GM19239 (cell line): ENCODE results near the gene MGAT5B.
"Not testable (repeated sequence)": the region's sequence is repeated elsewhere in the genome, so short reads cannot be mapped to it uniquely, and the experiment has no call there.

ENCODE experiments used
- DNase-seq: peaks from one replicate; pipeline ENCODE4 v3.0.0; 2011; ENCODE audit warnings: low spot score; ENCODE audit not compliant: insufficient read length
- FAIRE-seq: peaks from 2 replicates; lab custom pipeline; 2011; peaks lifted over from hg19 to GRCh38; lab: Jason Lieb, UNC

The MGAT5B gene

GRCh38 chr17:76845541-76846017 lies 22.6 kb upstream of the MGAT5B start:
- FAIRE-seq, result no peak
- DNase-seq, result no peak

- no peak for DNase-seq
- FAIRE-seq, result no peak
Measured at GRCh38 chr17:76847031-76847430, 21.2 kb upstream of the MGAT5B start.

- DNase-seq (no peak), FAIRE-seq (no peak)
Measured at GRCh38 chr17:76848670-76849069, 19.5 kb upstream of the MGAT5B start.

- not testable (repeated sequence) for FAIRE-seq
Measured at GRCh38 chr17:76849160-76849559, 19.0 kb upstream of the MGAT5B start.

GRCh38 chr17:76852843-76853242 lies 15.4 kb upstream of the MGAT5B start:
- no peak for FAIRE-seq
- no peak for DNase-seq

More at GRCh38 chr17:76849160-76849559, 19.0 kb upstream of the MGAT5B start:
- DNase-seq, result not testable (repeated sequence)

GRCh38 chr17:76855105-76855504 lies 13.1 kb upstream of the MGAT5B start:
- no peak for FAIRE-seq

GRCh38 chr17:76862079-76862478 lies 6.1 kb upstream of the MGAT5B start:
- FAIRE-seq, result no peak
- DNase-seq, result no peak

More at GRCh38 chr17:76855105-76855504, 13.1 kb upstream of the MGAT5B start:
- no peak for DNase-seq

GRCh38 chr17:76862494-76862893 lies 5.7 kb upstream of the MGAT5B start:
- no peak for DNase-seq
- no peak for FAIRE-seq

GRCh38 chr17:76864024-76864423 lies 4.2 kb upstream of the MGAT5B start:
- FAIRE-seq, result no peak
- DNase-seq, result no peak

GRCh38 chr17:76865174-76865573 lies 3.0 kb upstream of the MGAT5B start:
- no peak for FAIRE-seq
- DNase-seq, result no peak

- FAIRE-seq (no peak), DNase-seq (no peak)
Measured at GRCh38 chr17:76866203-76866602, 2.0 kb upstream of the MGAT5B start.

GRCh38 chr17:76866774-76867577 lies 1.2 kb upstream of the MGAT5B start:
- DNase-seq (no peak), FAIRE-seq (no peak)

- no peak for FAIRE-seq
- no peak for DNase-seq
Measured at GRCh38 chr17:76867578-76868175, 527 bp upstream of the MGAT5B start.

- FAIRE-seq (no peak), DNase-seq (no peak)
Measured at GRCh38 chr17:76868669-76869495, 678 bp downstream of the MGAT5B start.

GRCh38 chr17:76869496-76870376 lies 1.5 kb downstream of the MGAT5B start:
- no peak for FAIRE-seq
- no peak for DNase-seq

- no peak for DNase-seq
Measured at GRCh38 chr17:76870377-76870714, 2.1 kb downstream of the MGAT5B start.

GRCh38 chr17:76871668-76872067 lies 3.5 kb downstream of the MGAT5B start:
- DNase-seq (no peak), FAIRE-seq (no peak)

More at GRCh38 chr17:76870377-76870714, 2.1 kb downstream of the MGAT5B start:
- no peak for FAIRE-seq

- no peak for DNase-seq
- FAIRE-seq, result no peak
Measured at GRCh38 chr17:76872221-76872873, 4.1 kb downstream of the MGAT5B start.

- no peak for FAIRE-seq
- no peak for DNase-seq
Measured at GRCh38 chr17:76872874-76873221, 4.6 kb downstream of the MGAT5B start.
